CD14-positive monocyte (primary cell): ENCODE measurements around the gene TDRD9. TPM values are rescaled to one million over a fixed set of nuclear protein-coding genes. Genes with fewer than 3 reads are reported as not detected.

Experiments
- DNase-seq, 3 donors: peaks; one replicate each; pipeline ENCODE4 v3.0.0-alpha.2; 2011 to 2022
- H2AFZ ChIP-seq: 2 replicates; pipeline ENCODE4 v1.6.0; 2012; ENCODE audit warnings: mild to moderate bottlenecking, low read depth, low read length, inconsistent platforms; ENCODE audit not compliant: insufficient read depth, poor library complexity, severe bottlenecking
- H3K27ac ChIP-seq, 2 donors: 1 replicate in 1 of 2; 2 replicates in 1 of 2; pipeline ENCODE4 v1.5.1; 2012 to 2013; ENCODE audit warnings: low read length in 2 of 2, control low read depth in 1 of 2, inconsistent platforms in 1 of 2, low read depth in 1 of 2, mild to moderate bottlenecking in 1 of 2
- H3K27me3 ChIP-seq, 2 donors: one replicate each; pipeline versions ENCODE4 v1.6.0 to v1.6.1; 2011 to 2013; ENCODE audit warnings: low read length in 2 of 2; ENCODE audit not compliant: control insufficient read depth in 2 of 2, insufficient read depth in 2 of 2
- H3K36me3 ChIP-seq, 2 donors: replicated peaks in 1 of 2; 1 replicate in 1 of 2; 2 replicates in 1 of 2; pipeline versions ENCODE4 v1.5.1 to v1.6.1; 2012 to 2013; ENCODE audit warnings: low read length in 2 of 2, control low read depth in 1 of 2, inconsistent platforms in 1 of 2, mild to moderate bottlenecking in 1 of 2; ENCODE audit not compliant: insufficient read depth in 2 of 2, control insufficient read depth in 1 of 2
- H3K4me1 ChIP-seq, 2 donors: 1 replicate in 1 of 2; 2 replicates in 1 of 2; pipeline versions ENCODE4 v1.5.1 to v1.6.1; 2012 to 2013; ENCODE audit warnings: low read length in 2 of 2, control low read depth in 1 of 2, inconsistent platforms in 1 of 2, mild to moderate bottlenecking in 1 of 2, moderate library complexity in 1 of 2; ENCODE audit not compliant: insufficient read depth in 2 of 2, control insufficient read depth in 1 of 2
- H3K4me2 ChIP-seq: replicated peaks from 2 replicates; pipeline ENCODE3; 2012; ENCODE audit warnings: low read length, moderate library complexity, mild to moderate bottlenecking; ENCODE audit not compliant: poor library complexity, severe bottlenecking; ENCODE audit errors: extremely low read depth
- H3K4me3 ChIP-seq, 3 experiments: fragments of 200-600 bp in 1 of 3; sonication (generic) in 1 of 3; replicated peaks in 1 of 3; 1 replicate in 2 of 3; 2 replicates in 1 of 3; pipeline ENCODE4 v1.5.1; 2011 to 2013; ENCODE audit warnings: low read length in 3 of 3, mild to moderate bottlenecking in 3 of 3, control low read depth in 2 of 3, low read depth in 2 of 3, inconsistent platforms in 1 of 3, moderate library complexity in 1 of 3
- H3K79me2 ChIP-seq: 2 replicates; pipeline ENCODE4 v1.6.0; 2012; ENCODE audit warnings: mild to moderate bottlenecking, control low read depth, inconsistent platforms, low read length, moderate library complexity; ENCODE audit not compliant: insufficient read depth
- H3K9ac ChIP-seq: 2 replicates; pipeline ENCODE4 v1.6.0; 2017; ENCODE audit warnings: low read length, mild to moderate bottlenecking; ENCODE audit not compliant: insufficient read depth, poor library complexity, severe bottlenecking
- H3K9me3 ChIP-seq, 2 donors: replicated peaks in 1 of 2; 1 replicate in 1 of 2; 2 replicates in 1 of 2; pipeline versions ENCODE4 v1.5.1 to v1.6.1; 2012 to 2013; ENCODE audit warnings: low read length in 2 of 2, control low read depth in 1 of 2; ENCODE audit not compliant: control insufficient read depth in 1 of 2, insufficient read depth in 1 of 2
- H4K20me1 ChIP-seq: 2 replicates; pipeline ENCODE4 v1.6.0; 2012; ENCODE audit warnings: mild to moderate bottlenecking, low read length, control low read depth, moderate library complexity; ENCODE audit not compliant: insufficient read depth
- H3K27ac Mint-ChIP-seq, 7 donors: one replicate each; pipeline ENCODE4 v1.8.0; 2020; ENCODE audit warnings: mild to moderate bottlenecking in 7 of 7, mixed read lengths in 7 of 7, moderate library complexity in 6 of 7, inconsistent platforms in 2 of 7
- H3K27me3 Mint-ChIP-seq, 3 donors: one replicate each; pipeline ENCODE4 v1.8.0; 2021 to 2022; ENCODE audit warnings: low read depth in 3 of 3, mild to moderate bottlenecking in 3 of 3, mixed read lengths in 3 of 3, moderate library complexity in 3 of 3, inconsistent platforms in 1 of 3
- H3K36me3 Mint-ChIP-seq, 2 donors: one replicate each; pipeline ENCODE4 v1.8.0; 2020; ENCODE audit warnings: mixed read lengths in 2 of 2, inconsistent platforms in 1 of 2, mild to moderate bottlenecking in 1 of 2
- H3K4me1 Mint-ChIP-seq: one replicate; pipeline ENCODE4 v1.8.0; 2020; ENCODE audit warnings: mild to moderate bottlenecking, mixed read lengths
- H3K4me3 Mint-ChIP-seq, 2 donors: one replicate each; pipeline ENCODE4 v1.8.0; 2020; ENCODE audit warnings: mild to moderate bottlenecking in 2 of 2, mixed read lengths in 2 of 2, moderate library complexity in 1 of 2
- H3K9me3 Mint-ChIP-seq, 7 donors: one replicate each; pipeline ENCODE4 v1.8.0; 2020 to 2022; ENCODE audit warnings: mixed read lengths in 7 of 7, mild to moderate bottlenecking in 6 of 7, moderate library complexity in 6 of 7, inconsistent platforms in 2 of 7
- WGBS: methylation state at CpG from one replicate; pipeline ENCODE4 v1.1.5; 2013; ENCODE audit warnings: missing lambda C conversion rate; ENCODE audit not compliant: insufficient coverage; 5-methylcytosine and 5-hydroxymethylcytosine counted together
- intact Hi-C, 2 donors: fragments of 100-400 bp; cut with micrococcal nuclease; formaldehyde crosslinking; loops; one replicate each; pipeline versions ENCODE4 v1.15.0 to v1.15.1; 2023
- polyA plus RNA-seq, 3 donors: library from polyadenylated mRNA; depleted of rRNA in 1 of 3; unstranded in 2 of 3; stranded (reverse) in 1 of 3; fragments of 300-500 nt in 2 of 3; fragments of >200 nt in 1 of 3; fragmentation: Illumina TruSeq in 2 of 3; gene quantifications; 1 replicate in 2 of 3; 2 replicates in 1 of 3; pipeline ENCODE4 v1.2.3, GENCODE V29; 2012 to 2021
- TF ChIP-seq, protein P1 (sequence below): fragments of 200-600 bp; IDR thresholded peaks from one replicate; pipeline ENCODE4 v1.8.0; 2022; ENCODE audit warnings: antibody characterized with exemption, mild to moderate bottlenecking

The TDRD9 gene
- polyA plus RNA-seq, 3 donors, result 7.6 to 12.1 (median 11.8) TPM

DNA sequence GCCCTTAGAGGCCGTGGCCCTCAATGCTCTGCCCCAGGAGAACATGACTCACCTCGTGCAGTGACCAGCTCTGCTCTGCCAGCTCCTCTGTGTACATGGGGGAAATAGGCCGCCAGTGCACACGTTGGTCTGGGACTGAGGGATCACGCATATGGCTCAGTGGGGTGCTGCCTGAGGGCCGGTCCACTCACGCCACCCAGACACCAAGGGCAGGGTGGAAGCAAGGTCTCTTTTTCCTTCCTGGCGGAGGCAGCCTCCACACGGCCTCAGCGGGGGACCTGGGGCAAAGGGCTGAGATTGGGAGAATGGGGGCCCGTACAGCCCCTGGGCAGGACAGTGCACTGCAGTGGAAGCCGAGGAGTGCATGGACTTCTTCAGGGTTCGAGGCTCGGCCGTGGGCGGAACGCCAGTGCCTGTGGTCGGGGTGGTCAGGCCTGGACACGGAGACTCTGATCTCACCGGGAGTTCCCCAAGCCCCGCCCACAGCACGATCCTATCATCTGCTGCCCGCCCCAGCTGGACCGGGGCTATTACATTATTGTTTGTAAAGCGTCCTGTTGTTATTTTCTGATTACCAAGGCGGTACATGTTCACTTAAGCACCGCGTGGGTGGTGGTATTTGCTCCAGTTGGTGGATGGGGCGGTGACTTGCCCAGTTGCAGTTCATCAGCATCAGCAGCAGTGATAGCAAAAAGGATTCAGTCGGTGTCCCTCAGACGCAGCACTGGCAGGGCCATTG is 38.8 kb upstream of the TDRD9 start:
- H3K27me3 ChIP-seq, result no peaks in the 10 kb centered on the region
- H3K79me2 ChIP-seq, result no peaks in the 10 kb centered on the region
- no peak overlapping the region for H3K4me3 ChIP-seq
- no peaks in the 10 kb centered on the region for H3K9me3 Mint-ChIP-seq
- no peak overlapping the region for H3K4me3 Mint-ChIP-seq
- H4K20me1 ChIP-seq, result no peaks in the 10 kb centered on the region
- H3K27ac ChIP-seq, result no peak overlapping the region
- H3K4me2 ChIP-seq, result no peak overlapping the region
- DNase-seq, result no peak
- intact Hi-C loops, result no loop called here
- H2AFZ ChIP-seq, result no peak overlapping the region
- no peaks in the 10 kb centered on the region for H3K4me1 ChIP-seq
- H3K9ac ChIP-seq, result no peak overlapping the region
- H3K27me3 Mint-ChIP-seq, result peaks cover 3 to 6% (median 4%) of the 10 kb centered on the region in 3 donors
- H3K27ac Mint-ChIP-seq, result no peak overlapping the region
- H3K36me3 ChIP-seq, result no peaks in the 10 kb centered on the region
- WGBS, result 87% methylated on average over 28 of the region's 31 CpGs
- no peaks in the 10 kb centered on the region for H3K4me1 Mint-ChIP-seq
- TF ChIP-seq, protein P1, sequence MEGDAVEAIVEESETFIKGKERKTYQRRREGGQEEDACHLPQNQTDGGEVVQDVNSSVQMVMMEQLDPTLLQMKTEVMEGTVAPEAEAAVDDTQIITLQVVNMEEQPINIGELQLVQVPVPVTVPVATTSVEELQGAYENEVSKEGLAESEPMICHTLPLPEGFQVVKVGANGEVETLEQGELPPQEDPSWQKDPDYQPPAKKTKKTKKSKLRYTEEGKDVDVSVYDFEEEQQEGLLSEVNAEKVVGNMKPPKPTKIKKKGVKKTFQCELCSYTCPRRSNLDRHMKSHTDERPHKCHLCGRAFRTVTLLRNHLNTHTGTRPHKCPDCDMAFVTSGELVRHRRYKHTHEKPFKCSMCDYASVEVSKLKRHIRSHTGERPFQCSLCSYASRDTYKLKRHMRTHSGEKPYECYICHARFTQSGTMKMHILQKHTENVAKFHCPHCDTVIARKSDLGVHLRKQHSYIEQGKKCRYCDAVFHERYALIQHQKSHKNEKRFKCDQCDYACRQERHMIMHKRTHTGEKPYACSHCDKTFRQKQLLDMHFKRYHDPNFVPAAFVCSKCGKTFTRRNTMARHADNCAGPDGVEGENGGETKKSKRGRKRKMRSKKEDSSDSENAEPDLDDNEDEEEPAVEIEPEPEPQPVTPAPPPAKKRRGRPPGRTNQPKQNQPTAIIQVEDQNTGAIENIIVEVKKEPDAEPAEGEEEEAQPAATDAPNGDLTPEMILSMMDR, result no peak
- no peaks in the 10 kb centered on the region for H3K36me3 Mint-ChIP-seq
- no peaks in the 10 kb centered on the region for H3K9me3 ChIP-seq

DNA sequence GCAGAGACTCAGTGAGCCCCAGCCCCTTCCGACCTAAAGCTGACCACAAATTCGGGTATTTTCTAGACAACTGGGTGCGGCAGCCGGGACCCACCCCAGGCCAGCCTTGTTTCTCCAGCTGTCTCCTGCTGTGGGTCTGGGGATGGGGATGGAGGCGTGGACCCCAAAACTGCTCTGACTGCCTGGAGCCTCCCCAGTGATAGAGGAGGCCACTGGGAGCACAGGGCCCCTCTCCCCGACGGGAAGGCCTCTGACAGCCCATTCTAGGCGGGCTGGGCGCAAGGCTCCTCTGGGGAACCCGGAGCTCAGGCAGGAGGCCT is 38.2 kb upstream of the TDRD9 start:
- Mint-ChIP-seq H3K27ac (no peak overlapping the region), H3K9me3 (no peaks in the 10 kb centered on the region), H3K36me3 (no peaks in the 10 kb centered on the region), H3K27me3 (peaks cover 2 to 6% (median 3%) of the 10 kb centered on the region in 3 donors), H3K4me1 (no peaks in the 10 kb centered on the region), H3K4me3 (no peak overlapping the region)
- H3K27ac ChIP-seq, result no peak overlapping the region
- H3K27me3 ChIP-seq, result no peaks in the 10 kb centered on the region
- no peaks in the 10 kb centered on the region for H3K4me1 ChIP-seq
- H2AFZ ChIP-seq, result no peak overlapping the region
- no peak overlapping the region for H3K4me3 ChIP-seq
- TF ChIP-seq, protein P1, result no peak
- H3K9me3 ChIP-seq, result no peaks in the 10 kb centered on the region
- DNase-seq, result no peak
- H3K79me2 ChIP-seq, result no peaks in the 10 kb centered on the region
- intact Hi-C loops, result no loop called here
- WGBS, result 97% methylated on average over 8 of the region's 10 CpGs
- H3K4me2 ChIP-seq, result no peak overlapping the region
- no peaks in the 10 kb centered on the region for H4K20me1 ChIP-seq
- H3K9ac ChIP-seq, result no peak overlapping the region
- H3K36me3 ChIP-seq, result no peaks in the 10 kb centered on the region
